GM19239 (cell line): ENCODE data around the gene GIT1.

Experiments used
- DNase-seq: peaks from one replicate; pipeline ENCODE4 v3.0.0; 2011; ENCODE audit warnings: low spot score; ENCODE audit not compliant: insufficient read length
- FAIRE-seq: peaks from 2 replicates; lab custom pipeline; 2011; peaks lifted over from hg19 to GRCh38; lab: Jason Lieb, UNC

Gene GIT1

GRCh38 chr17:29595107-29595942 is 5.9 kb upstream of the GIT1 start:
- DNase-seq = no peak
- no peak for FAIRE-seq

- no peak for FAIRE-seq
Measured at GRCh38 chr17:29594519-29595090, 5.2 kb upstream of the GIT1 start.

GRCh38 chr17:29593591-29594518 is 4.4 kb upstream of the GIT1 start:
- FAIRE-seq = no peak
- no peak for DNase-seq

More at GRCh38 chr17:29594519-29595090, 5.2 kb upstream of the GIT1 start:
- no peak for DNase-seq

- DNase-seq (no peak), FAIRE-seq (no peak)
Measured at GRCh38 chr17:29592850-29593551, 3.6 kb upstream of the GIT1 start, which contains the start of gene ANKRD13B. ANKRD13B (plus strand) TSS chr17:29593132; CDS start chr17:29593622, 490 bp downstream.

- DNase-seq = peak; percentile 94
- peak; percentile 70 for FAIRE-seq
Measured at GRCh38 chr17:29591737-29592608, 2.5 kb upstream of the GIT1 start.

- DNase-seq (no peak), FAIRE-seq (no peak)
Measured at GRCh38 chr17:29591146-29591736, 1.8 kb upstream of the GIT1 start.

- FAIRE-seq = peak; percentile 18
Measured at GRCh38 chr17:29590411-29591145, 1.1 kb upstream of the GIT1 start.

GRCh38 chr17:29588562-29589411 is 661 bp downstream of the GIT1 start:
- DNase-seq (no peak), FAIRE-seq (no peak)

More at GRCh38 chr17:29590411-29591145, 1.1 kb upstream of the GIT1 start:
- DNase-seq = no peak

- peak; percentile 39 for FAIRE-seq
Measured at GRCh38 chr17:29588017-29588561, 1.4 kb downstream of the GIT1 start.

GRCh38 chr17:29587591-29587990 is 1.9 kb downstream of the GIT1 start:
- no peak for FAIRE-seq
- DNase-seq = no peak

More at GRCh38 chr17:29588017-29588561, 1.4 kb downstream of the GIT1 start:
- no peak for DNase-seq

GRCh38 chr17:29586676-29587469 is 2.6 kb downstream of the GIT1 start:
- FAIRE-seq (no peak), DNase-seq (no peak)

- DNase-seq = no peak
Measured at GRCh38 chr17:29585080-29585751, 4.2 kb downstream of the GIT1 start.

GRCh38 chr17:29584452-29585079 is 4.9 kb downstream of the GIT1 start:
- DNase-seq (no peak), FAIRE-seq (peak; percentile 61)

More at GRCh38 chr17:29585080-29585751, 4.2 kb downstream of the GIT1 start:
- FAIRE-seq = peak; percentile 26

- FAIRE-seq (no peak), DNase-seq (no peak)
Measured at GRCh38 chr17:29583324-29584248, 5.9 kb downstream of the GIT1 start.
